CD14-positive monocyte (primary cell): ENCODE measurements around the gene GPR15. TPM values are rescaled to one million over a fixed set of nuclear protein-coding genes. Genes with fewer than 3 reads are reported as not detected.

Source experiments
- DNase-seq, 3 donors: peaks; one replicate each; pipeline ENCODE4 v3.0.0-alpha.2; 2011 to 2022
- H2AFZ ChIP-seq: 2 replicates; pipeline ENCODE4 v1.6.0; 2012; ENCODE audit warnings: mild to moderate bottlenecking, low read depth, low read length, inconsistent platforms; ENCODE audit not compliant: insufficient read depth, poor library complexity, severe bottlenecking
- H3K27ac ChIP-seq, 2 donors: 1 replicate in 1 of 2; 2 replicates in 1 of 2; pipeline ENCODE4 v1.5.1; 2012 to 2013; ENCODE audit warnings: low read length in 2 of 2, control low read depth in 1 of 2, inconsistent platforms in 1 of 2, low read depth in 1 of 2, mild to moderate bottlenecking in 1 of 2
- H3K27me3 ChIP-seq, 2 donors: one replicate each; pipeline versions ENCODE4 v1.6.0 to v1.6.1; 2011 to 2013; ENCODE audit warnings: low read length in 2 of 2; ENCODE audit not compliant: control insufficient read depth in 2 of 2, insufficient read depth in 2 of 2
- H3K36me3 ChIP-seq, 2 donors: replicated peaks in 1 of 2; 1 replicate in 1 of 2; 2 replicates in 1 of 2; pipeline versions ENCODE4 v1.5.1 to v1.6.1; 2012 to 2013; ENCODE audit warnings: low read length in 2 of 2, control low read depth in 1 of 2, inconsistent platforms in 1 of 2, mild to moderate bottlenecking in 1 of 2; ENCODE audit not compliant: insufficient read depth in 2 of 2, control insufficient read depth in 1 of 2
- H3K4me1 ChIP-seq, 2 donors: 1 replicate in 1 of 2; 2 replicates in 1 of 2; pipeline versions ENCODE4 v1.5.1 to v1.6.1; 2012 to 2013; ENCODE audit warnings: low read length in 2 of 2, control low read depth in 1 of 2, inconsistent platforms in 1 of 2, mild to moderate bottlenecking in 1 of 2, moderate library complexity in 1 of 2; ENCODE audit not compliant: insufficient read depth in 2 of 2, control insufficient read depth in 1 of 2
- H3K4me2 ChIP-seq: replicated peaks from 2 replicates; pipeline ENCODE3; 2012; ENCODE audit warnings: low read length, moderate library complexity, mild to moderate bottlenecking; ENCODE audit not compliant: poor library complexity, severe bottlenecking; ENCODE audit errors: extremely low read depth
- H3K4me3 ChIP-seq, 3 experiments: fragments of 200-600 bp in 1 of 3; sonication (generic) in 1 of 3; replicated peaks in 1 of 3; 1 replicate in 2 of 3; 2 replicates in 1 of 3; pipeline ENCODE4 v1.5.1; 2011 to 2013; ENCODE audit warnings: low read length in 3 of 3, mild to moderate bottlenecking in 3 of 3, control low read depth in 2 of 3, low read depth in 2 of 3, inconsistent platforms in 1 of 3, moderate library complexity in 1 of 3
- H3K79me2 ChIP-seq: 2 replicates; pipeline ENCODE4 v1.6.0; 2012; ENCODE audit warnings: mild to moderate bottlenecking, control low read depth, inconsistent platforms, low read length, moderate library complexity; ENCODE audit not compliant: insufficient read depth
- H3K9ac ChIP-seq: 2 replicates; pipeline ENCODE4 v1.6.0; 2017; ENCODE audit warnings: low read length, mild to moderate bottlenecking; ENCODE audit not compliant: insufficient read depth, poor library complexity, severe bottlenecking
- H3K9me3 ChIP-seq, 2 donors: replicated peaks in 1 of 2; 1 replicate in 1 of 2; 2 replicates in 1 of 2; pipeline versions ENCODE4 v1.5.1 to v1.6.1; 2012 to 2013; ENCODE audit warnings: low read length in 2 of 2, control low read depth in 1 of 2; ENCODE audit not compliant: control insufficient read depth in 1 of 2, insufficient read depth in 1 of 2
- H4K20me1 ChIP-seq: 2 replicates; pipeline ENCODE4 v1.6.0; 2012; ENCODE audit warnings: mild to moderate bottlenecking, low read length, control low read depth, moderate library complexity; ENCODE audit not compliant: insufficient read depth
- H3K27ac Mint-ChIP-seq, 7 donors: one replicate each; pipeline ENCODE4 v1.8.0; 2020; ENCODE audit warnings: mild to moderate bottlenecking in 7 of 7, mixed read lengths in 7 of 7, moderate library complexity in 6 of 7, inconsistent platforms in 2 of 7
- H3K27me3 Mint-ChIP-seq, 3 donors: one replicate each; pipeline ENCODE4 v1.8.0; 2021 to 2022; ENCODE audit warnings: low read depth in 3 of 3, mild to moderate bottlenecking in 3 of 3, mixed read lengths in 3 of 3, moderate library complexity in 3 of 3, inconsistent platforms in 1 of 3
- H3K36me3 Mint-ChIP-seq, 2 donors: one replicate each; pipeline ENCODE4 v1.8.0; 2020; ENCODE audit warnings: mixed read lengths in 2 of 2, inconsistent platforms in 1 of 2, mild to moderate bottlenecking in 1 of 2
- H3K4me1 Mint-ChIP-seq: one replicate; pipeline ENCODE4 v1.8.0; 2020; ENCODE audit warnings: mild to moderate bottlenecking, mixed read lengths
- H3K4me3 Mint-ChIP-seq, 2 donors: one replicate each; pipeline ENCODE4 v1.8.0; 2020; ENCODE audit warnings: mild to moderate bottlenecking in 2 of 2, mixed read lengths in 2 of 2, moderate library complexity in 1 of 2
- H3K9me3 Mint-ChIP-seq, 7 donors: one replicate each; pipeline ENCODE4 v1.8.0; 2020 to 2022; ENCODE audit warnings: mixed read lengths in 7 of 7, mild to moderate bottlenecking in 6 of 7, moderate library complexity in 6 of 7, inconsistent platforms in 2 of 7
- CTCF ChIP-seq: fragments of 200-600 bp; IDR thresholded peaks from one replicate; pipeline ENCODE4 v1.8.0; 2022; ENCODE audit warnings: antibody characterized with exemption, mild to moderate bottlenecking
- WGBS: methylation state at CpG from one replicate; pipeline ENCODE4 v1.1.5; 2013; ENCODE audit warnings: missing lambda C conversion rate; ENCODE audit not compliant: insufficient coverage; 5-methylcytosine and 5-hydroxymethylcytosine counted together
- intact Hi-C, 2 donors: fragments of 100-400 bp; cut with micrococcal nuclease; formaldehyde crosslinking; loops; one replicate each; pipeline versions ENCODE4 v1.15.0 to v1.15.1; 2023
- polyA plus RNA-seq, 3 donors: library from polyadenylated mRNA; depleted of rRNA in 1 of 3; unstranded in 2 of 3; stranded (reverse) in 1 of 3; fragments of 300-500 nt in 2 of 3; fragments of >200 nt in 1 of 3; fragmentation: Illumina TruSeq in 2 of 3; gene quantifications; 1 replicate in 2 of 3; 2 replicates in 1 of 3; pipeline ENCODE4 v1.2.3, GENCODE V29; 2012 to 2021

The GPR15 gene
- polyA plus RNA-seq, 3 donors = not detected

- Mint-ChIP-seq H3K27ac (no peak overlapping the region), H3K36me3 (peaks cover 0 to 3% of the 10 kb centered on the region in 2 donors), H3K4me3 (no peak overlapping the region), H3K27me3 (peaks cover 0 to 4% (median 1%) of the 10 kb centered on the region in 3 donors), H3K9me3 (peaks cover 0 to 4% (median 0%) of the 10 kb centered on the region in 7 donors), H3K4me1 (no peaks in the 10 kb centered on the region)
- Histone ChIP-seq H3K4me1 (no peaks in the 10 kb centered on the region), H3K27me3 (no peaks in the 10 kb centered on the region), H2AFZ (no peak overlapping the region), H4K20me1 (no peaks in the 10 kb centered on the region), H3K36me3 (no peaks in the 10 kb centered on the region), H3K9ac (no peak overlapping the region), H3K4me2 (no peak overlapping the region), H3K79me2 (no peaks in the 10 kb centered on the region), H3K9me3 (no peaks in the 10 kb centered on the region), H3K4me3 (no peak overlapping the region), H3K27ac (no peak overlapping the region)
- no peak for TF ChIP-seq CTCF
- DNase-seq = no peak
- intact Hi-C loops = no loop called here
- no CpG with 5 or more reads among the region's 5 CpGs for WGBS
Observed at GRCh38 chr3:98501863-98502576, 29.8 kb upstream of the GPR15 start.

GRCh38 chr3:98504539-98504938 is 27.2 kb upstream of the GPR15 start:
- Histone ChIP-seq H3K4me3 (no peak overlapping the region), H3K4me2 (no peak overlapping the region), H3K27ac (no peak overlapping the region), H3K9ac (no peak overlapping the region), H3K36me3 (peaks cover 0 to 5% of the 10 kb centered on the region in 2 donors), H3K27me3 (no peaks in the 10 kb centered on the region), H3K79me2 (no peaks in the 10 kb centered on the region), H3K9me3 (no peaks in the 10 kb centered on the region), H3K4me1 (no peaks in the 10 kb centered on the region), H2AFZ (no peak overlapping the region), H4K20me1 (no peaks in the 10 kb centered on the region)
- Mint-ChIP-seq H3K27me3 (peaks cover 0 to 4% (median 1%) of the 10 kb centered on the region in 3 donors), H3K4me1 (no peaks in the 10 kb centered on the region), H3K27ac (no peak overlapping the region), H3K4me3 (no peak overlapping the region), H3K36me3 (peaks cover 11 to 13% of the 10 kb centered on the region in 2 donors), H3K9me3 (peaks cover 0 to 7% (median 0%) of the 10 kb centered on the region in 7 donors)
- no peak for TF ChIP-seq CTCF
- WGBS = no CpG with 5 or more reads among the region's 4 CpGs
- intact Hi-C loops = no loop called here
- DNase-seq = no peak
